Adrenal gland (tissue), 5 donors: ENCODE data around the gene LPP.

Experiments
- POLR2A ChIP-seq, 2 donors: fragments of 450-650 bp; IDR thresholded peaks; one replicate each; pipeline ENCODE4 v1.6.1; 2017; ENCODE audit warnings: antibody characterized with exemption in 2 of 2, mild to moderate bottlenecking in 2 of 2, moderate library complexity in 1 of 2
- TF ChIP-seq, protein P1 (sequence below), 6 experiments: fragments of 450-650 bp in 4 of 6; fragments of 200-600 bp in 2 of 6; sonication (generic) in 1 of 6; IDR thresholded peaks; 1 replicate in 5 of 6; 2 replicates in 1 of 6; pipeline versions ENCODE4 v1.5.1 to v1.8.0; 2016 to 2021; ENCODE audit warnings: antibody characterized with exemption in 6 of 6, mild to moderate bottlenecking in 2 of 6, moderate library complexity in 1 of 6
- donor health status: DM: no; HTN: no; CAD: no.

DNA sequence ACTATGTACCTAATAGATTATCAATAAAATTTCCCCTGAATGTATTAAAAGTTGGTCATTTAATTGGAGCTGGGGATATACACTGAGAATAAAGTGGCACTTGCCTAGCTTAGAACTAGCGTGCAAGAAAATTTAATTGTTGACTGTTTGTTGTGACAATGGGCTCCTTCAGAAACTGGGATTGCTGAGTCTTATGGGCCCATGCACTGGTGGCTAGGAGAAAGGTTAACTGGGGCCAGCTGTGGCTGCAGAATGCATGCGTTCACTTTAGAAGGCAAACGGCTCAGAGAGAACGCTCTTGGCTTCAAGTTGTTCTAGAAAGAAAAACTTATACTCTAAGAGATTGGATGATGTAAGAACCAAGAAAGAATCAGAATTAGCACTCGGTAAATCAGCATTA lies 18.7 kb upstream of the LPP start:
- TF ChIP-seq, protein P1, sequence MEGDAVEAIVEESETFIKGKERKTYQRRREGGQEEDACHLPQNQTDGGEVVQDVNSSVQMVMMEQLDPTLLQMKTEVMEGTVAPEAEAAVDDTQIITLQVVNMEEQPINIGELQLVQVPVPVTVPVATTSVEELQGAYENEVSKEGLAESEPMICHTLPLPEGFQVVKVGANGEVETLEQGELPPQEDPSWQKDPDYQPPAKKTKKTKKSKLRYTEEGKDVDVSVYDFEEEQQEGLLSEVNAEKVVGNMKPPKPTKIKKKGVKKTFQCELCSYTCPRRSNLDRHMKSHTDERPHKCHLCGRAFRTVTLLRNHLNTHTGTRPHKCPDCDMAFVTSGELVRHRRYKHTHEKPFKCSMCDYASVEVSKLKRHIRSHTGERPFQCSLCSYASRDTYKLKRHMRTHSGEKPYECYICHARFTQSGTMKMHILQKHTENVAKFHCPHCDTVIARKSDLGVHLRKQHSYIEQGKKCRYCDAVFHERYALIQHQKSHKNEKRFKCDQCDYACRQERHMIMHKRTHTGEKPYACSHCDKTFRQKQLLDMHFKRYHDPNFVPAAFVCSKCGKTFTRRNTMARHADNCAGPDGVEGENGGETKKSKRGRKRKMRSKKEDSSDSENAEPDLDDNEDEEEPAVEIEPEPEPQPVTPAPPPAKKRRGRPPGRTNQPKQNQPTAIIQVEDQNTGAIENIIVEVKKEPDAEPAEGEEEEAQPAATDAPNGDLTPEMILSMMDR (IDR thresholded peaks at IDR 0.05), result no peak
- no peak for TF ChIP-seq POLR2A (IDR thresholded peaks at IDR 0.05)
